GM19397 (cell line): ENCODE data around the gene MACIR.

ENCODE experiments used
- ATAC-seq: cut with Tn5 transposase; IDR thresholded peaks from one replicate; pipeline ENCODE4 v1.9.1; 2021; ENCODE audit warnings: mild to moderate bottlenecking, moderate library complexity; ENCODE audit not compliant: unreplicated experiment

MACIR gene

DNA sequence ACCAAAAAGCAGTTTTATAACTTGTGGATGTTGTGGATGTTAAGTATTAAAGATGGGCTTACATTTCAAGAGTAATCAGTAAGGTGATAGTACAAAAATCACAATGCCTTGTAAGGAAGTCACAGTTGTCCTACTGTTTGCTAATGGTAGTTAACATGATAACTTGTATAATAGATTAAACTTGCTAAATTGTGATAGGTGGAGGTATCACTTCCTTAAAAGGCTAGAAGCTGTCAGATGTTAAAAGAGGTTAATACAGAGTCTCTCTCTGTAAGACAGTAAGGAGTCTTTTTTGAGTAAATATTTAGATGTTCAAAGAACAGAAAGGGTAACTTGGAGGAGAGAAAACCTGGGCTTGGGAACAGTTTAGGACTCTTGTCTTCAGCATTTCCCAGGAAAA, 14.2 kb upstream of the MACIR start:
- no peak for ATAC-seq

DNA sequence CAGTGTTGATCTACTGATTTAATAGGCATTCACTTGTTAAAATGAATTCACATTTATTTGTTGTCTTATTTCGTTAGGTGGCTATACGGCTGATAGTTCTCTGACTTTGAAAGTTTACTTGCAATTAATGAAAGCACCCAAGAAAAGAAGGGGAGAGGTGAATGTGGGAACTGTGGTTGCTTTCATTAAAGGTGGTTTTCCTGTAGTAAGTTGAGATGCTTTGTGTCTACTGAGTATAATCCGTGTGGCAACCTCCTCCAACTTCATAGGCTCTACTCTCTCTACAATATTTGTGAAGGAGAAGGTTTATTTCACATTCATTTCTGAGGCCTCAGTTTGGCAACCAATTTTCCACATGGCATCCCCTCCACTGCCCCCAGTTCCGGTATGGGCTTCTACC, 12.8 kb upstream of the MACIR start:
- no peak for ATAC-seq

DNA sequence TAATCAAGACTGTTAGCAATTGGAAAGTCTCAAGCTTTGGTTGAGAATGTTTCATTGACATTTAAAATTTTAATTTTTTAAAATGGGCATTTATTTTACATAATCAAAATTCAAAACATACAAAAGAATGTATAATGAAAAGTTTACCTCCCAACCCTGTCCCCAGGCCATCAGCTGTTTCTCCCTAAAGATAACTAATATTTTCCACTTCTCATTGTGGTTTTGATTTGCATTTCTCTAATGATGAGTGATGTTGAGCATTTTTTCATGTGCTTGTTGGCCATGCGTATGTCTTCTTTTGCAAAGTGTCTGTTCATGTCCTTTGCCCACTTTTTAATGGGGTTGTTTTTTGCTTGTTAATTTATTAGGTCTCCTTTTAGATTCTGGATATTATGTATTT, 11.4 kb upstream of the MACIR start:
- no peak for ATAC-seq

DNA sequence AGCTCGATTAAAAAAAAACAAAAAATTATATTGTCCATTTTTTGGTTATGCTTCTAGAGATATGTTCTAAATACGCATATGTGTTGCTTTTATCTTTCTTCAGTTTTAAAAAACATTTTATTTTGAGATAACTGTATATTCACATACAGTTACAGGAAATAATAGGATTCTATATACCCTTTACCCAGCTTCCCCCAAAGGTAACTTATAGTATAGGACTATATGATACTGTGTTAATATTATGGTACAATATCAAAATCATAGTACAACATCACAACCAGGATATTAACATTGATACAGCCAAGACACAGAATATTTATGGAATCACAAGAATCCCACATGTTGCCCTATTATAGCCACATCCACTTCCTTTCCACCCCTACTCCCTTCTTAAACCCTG, 9.5 kb upstream of the MACIR start:
- no peak for ATAC-seq

DNA sequence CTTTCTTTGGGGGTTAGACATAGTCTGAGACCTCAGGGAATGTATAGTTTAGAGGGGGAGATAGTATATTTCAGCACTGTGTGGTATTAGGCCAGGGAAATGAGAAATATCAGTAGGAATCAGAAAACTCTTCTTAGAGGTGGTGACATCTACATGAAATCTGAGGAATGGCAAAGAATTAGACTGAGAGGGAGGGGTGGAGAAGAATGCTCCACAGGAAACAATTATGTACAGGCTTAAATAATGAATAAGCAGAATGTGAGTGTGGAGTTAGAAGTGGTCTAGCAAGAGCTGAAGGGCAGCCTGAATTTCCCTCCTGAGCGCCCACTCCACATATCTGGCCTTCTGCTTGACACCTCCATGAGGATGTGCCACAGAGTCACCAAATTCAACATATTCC, 3.6 kb upstream of the MACIR start:
- ATAC-seq, result no peak

DNA sequence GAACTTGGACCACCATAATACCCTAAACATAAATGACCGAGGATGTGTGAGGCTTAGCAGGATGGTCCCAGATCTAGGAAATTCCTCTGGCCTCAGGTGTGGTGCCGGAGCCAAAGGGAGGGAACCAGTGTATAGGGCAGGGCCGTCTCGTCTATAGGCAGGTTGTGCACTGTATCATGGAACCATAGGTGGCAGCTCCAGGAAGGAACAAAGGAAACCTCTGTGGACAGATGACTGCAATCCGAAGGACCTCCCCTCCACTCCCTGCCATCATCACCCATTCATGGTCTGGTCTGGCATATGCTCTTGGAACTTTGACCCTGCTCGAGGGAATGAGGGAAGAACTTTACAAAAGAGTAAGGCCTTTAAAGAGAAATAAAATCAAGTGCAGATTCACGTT, 2.9 kb upstream of the MACIR start:
- no peak for ATAC-seq

DNA sequence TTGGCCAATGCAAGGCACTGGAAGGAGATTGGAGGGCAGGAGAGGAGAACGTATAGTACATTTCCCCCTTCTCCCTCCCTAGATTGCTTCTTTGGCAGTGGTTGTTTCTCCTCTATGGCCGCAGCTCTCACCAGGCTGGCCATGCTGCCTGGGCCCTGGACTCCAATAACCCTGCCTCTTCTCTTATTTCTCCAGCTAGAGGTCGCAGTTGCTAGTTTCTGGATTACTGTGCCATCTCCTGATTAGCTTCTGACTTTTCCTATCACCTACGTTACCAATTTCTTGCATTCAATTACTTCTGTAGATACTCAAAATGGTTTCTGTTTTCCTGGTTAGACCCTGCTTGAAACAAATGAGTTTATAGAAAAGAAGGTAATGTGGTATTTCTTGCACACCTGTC, 2.4 kb upstream of the MACIR start:
- no peak for ATAC-seq

DNA sequence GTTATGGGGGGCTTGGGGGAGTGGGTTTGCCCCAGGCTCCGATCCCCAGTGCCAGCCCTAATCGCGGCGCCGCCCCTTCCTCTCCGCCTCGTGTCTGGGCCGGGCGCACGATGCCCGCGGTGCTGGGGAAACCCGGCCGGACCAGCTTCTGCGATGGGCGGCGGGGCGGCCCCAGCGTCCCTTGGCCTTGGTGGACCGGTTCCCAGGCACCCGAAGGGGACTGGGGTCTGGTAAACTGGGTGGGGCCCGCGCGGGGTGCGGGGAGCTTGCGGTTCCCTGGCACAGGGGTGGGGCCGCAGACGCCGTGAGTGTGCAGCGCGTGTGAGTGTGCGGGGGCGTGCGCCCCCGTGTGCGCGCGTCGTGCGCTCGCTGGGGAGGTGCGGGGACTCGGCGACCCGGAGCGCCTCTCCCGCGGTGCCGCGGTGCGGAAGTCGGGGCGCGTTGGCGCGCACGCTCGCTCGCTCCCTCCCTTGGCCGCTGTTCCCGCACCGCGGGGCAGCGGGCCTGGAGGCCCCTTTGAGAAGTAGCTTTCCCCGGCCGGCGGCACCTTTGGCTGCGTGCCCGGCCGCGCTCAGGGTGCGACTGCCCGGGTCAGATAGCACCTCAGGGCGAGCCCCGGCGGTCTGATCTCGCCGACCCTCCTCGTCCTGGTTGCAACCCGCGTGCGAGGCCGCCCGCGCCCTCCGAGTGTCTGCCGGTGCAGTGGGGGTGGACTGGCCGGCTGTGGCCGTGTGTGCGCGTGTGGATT, 568 bp downstream of the MACIR start:
- ATAC-seq, result peak; percentile 39

DNA sequence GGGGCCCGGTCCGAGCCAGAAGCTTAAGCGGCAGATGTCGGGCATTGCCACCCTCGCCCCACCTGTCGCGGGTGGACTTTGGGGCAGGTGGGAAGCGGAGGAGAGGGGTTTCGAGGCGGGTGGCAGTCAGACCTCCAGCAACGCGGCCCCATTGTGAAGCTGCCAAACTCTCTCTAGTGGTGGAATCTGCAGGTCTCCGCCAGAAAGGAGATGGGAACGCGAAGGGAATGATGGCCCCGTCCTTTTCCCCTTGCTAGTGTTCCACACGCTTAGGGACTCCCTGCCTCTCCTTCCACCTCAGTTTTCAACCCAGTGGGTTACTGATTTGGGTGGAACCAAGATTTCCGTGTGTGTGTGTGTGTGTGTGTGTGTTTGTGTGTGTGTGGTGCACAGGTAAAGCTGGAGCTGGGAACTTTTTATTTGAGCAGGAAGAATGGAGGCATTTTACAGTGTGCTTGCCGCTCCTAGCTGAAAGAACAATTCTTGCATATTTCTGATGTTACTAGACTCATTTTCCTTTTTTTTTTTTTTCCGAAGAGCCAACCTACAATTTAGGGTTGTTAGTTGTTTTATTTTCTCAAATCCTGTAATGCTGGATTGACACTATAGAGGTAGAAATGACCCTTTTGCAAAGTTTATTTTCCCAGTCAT, 1.3 kb downstream of the MACIR start:
- ATAC-seq, result no peak

DNA sequence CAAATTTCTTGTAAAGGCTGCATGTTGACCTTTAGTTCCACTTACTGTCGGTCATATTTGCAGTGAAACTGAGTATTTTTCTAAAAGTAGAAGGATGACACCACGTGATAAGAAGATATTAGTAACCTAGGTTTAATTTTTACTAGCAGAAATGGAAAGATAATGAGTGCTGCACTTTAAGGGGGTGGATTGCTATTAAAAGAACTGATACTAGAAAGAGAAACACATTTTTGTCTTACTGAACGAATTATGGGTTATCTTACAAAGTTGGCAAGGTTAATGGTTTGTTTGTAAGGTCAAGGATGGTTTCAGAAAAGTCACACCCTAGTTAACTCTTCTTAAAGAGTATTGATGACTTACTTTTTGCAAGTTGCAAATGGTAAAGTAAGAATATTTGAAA, 2.4 kb downstream of the MACIR start:
- ATAC-seq, result peak; percentile 20

DNA sequence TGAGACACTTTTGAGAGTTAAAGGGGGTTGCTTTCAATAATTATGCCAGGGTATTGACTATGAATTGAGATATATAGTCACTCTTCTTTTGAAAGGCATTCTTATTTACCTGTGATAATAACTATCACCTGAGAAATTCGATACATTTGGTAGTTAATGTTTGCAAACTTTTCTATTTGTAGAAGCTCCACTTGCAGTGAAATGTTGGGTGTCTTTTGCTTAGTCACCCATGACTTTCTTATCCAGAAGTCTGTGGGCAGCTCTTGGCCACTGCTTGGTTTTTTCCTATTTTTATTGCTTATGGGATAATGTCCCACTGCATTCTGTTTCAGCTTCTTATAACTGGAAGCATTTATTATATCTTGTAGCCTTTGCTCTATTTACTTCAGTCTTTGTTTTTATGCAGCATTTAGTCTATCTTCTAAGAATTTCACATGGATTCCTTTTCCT, 3.9 kb downstream of the MACIR start:
- no peak for ATAC-seq

DNA sequence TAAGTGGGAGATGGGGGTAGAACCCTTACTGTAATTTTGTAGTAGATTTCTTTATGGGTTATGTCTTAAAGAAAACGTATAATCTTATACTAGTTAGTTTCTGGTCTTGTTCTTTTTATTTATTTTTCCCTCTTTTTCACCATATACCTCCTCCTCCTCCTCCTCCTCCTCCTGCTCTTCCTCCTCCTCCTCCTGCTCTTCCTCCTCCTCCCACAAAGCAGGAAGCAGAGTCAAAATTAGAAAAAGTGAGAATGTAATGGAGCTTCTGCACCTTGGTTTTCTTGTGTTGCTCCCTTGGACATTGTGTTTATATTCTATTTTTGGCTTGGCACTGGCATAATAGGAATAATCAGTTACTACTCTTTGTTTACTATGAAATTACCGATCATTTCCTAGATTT, 4.5 kb downstream of the MACIR start:
- no peak for ATAC-seq

DNA sequence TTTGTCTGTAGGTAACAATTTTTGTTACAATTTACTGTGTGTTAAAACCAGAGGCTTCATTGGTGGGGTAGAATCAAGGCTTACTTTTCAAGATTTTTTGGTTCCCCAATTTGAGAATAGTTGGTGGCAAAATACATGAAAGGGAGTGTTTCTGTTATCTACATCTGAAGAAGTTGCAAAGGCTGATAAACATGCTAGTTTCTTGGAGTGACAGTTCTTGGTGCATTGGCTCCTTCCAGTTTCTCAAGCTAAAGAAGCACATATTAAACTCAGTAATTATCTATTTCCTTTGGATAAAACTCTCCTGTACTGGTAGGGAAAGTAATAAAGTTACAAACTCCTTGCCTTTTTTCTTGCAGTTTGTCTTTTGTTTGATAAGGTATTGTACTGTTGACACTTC, 5.9 kb downstream of the MACIR start:
- ATAC-seq, result no peak

DNA sequence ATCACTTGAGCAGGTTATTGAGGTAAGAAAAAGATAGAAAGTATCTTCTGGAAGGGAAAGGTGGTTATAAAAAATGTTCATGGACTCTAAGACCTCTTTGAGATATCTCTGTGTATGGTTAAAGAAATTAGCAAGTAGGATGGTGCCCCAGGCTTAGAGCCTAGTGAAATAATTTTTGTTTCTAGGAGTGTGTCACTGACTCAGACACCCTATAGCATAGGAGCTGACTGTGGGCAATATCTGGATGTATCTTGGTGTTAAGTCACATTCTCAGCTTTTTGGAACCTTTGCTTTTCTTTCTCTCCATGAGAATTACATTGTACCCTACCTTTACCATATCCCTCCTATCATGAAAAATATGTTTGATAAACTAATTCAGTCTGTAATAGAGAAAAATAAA, 12.0 kb downstream of the MACIR start:
- no peak for ATAC-seq

DNA sequence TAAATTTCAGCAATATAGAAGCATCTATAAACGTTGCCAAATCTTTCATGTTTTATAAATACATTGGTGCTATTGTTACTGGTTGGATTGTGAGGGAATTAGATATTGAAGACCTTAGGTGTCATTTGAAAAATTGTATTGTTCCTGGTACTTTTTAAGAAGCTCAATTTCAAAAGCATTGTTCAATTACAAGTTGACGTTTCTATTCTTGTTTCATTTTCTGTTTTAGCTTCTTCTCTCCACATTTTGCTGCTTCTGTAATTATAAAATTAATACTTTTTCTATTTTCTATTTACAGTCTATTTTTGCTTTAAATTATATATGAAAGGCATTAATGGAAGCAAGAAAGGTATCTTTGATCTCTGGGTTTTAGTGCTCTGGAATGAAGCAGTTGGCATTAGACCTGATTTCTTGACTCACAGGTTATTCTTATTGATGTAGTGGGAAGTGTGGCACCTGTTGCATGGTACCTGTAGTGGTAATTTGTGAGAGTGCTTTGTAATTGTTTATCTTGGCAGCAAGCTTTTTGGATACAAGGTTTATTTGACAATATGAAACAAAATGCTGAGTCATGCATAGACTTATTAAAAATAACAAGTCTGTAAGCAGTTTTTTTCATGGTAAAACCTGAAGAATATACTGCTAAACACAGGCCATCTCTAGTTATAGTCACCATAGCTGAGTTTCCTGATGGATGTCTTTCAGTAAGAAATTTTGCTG, 13.2 kb downstream of the MACIR start:
- no peak for ATAC-seq

DNA sequence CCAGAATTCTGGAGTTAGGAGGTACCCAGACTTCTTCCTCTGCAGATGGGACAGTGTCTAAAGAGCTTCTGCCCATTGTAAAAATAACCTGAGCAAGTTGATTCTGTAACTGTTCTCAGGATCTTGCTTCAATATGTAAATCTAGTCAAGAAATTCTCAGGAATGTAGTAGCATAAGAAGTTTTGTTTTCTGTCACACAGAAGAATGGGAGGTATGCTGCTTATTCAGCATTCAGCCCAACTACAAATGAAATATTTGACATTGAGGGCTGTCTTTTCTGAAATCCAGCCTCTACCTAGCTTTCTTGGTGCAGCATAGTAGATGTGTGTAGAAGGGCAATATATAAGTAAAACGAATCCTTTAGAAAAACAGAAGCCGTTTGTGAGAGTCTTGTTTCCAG, 13.8 kb downstream of the MACIR start:
- no peak for ATAC-seq

DNA sequence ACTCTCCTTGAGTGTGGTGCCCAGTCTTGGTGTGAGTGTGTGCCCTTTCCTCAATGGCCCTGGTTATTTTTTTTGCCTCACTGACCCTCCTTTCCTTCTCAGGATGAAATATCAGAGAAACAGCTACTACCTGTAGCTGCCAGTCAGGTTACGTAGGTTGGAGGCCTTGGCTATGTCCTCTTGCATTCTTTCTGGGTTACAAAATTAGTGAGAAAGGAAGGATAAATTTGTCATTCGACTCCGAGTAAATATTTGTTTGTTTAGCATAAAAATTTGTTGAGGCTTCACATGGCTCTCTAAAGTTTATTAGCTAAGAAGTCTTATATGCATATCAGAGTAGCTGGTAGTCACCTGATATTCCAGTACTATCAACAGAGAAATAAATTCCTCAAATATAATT, 15.4 kb downstream of the MACIR start:
- no peak for ATAC-seq

DNA sequence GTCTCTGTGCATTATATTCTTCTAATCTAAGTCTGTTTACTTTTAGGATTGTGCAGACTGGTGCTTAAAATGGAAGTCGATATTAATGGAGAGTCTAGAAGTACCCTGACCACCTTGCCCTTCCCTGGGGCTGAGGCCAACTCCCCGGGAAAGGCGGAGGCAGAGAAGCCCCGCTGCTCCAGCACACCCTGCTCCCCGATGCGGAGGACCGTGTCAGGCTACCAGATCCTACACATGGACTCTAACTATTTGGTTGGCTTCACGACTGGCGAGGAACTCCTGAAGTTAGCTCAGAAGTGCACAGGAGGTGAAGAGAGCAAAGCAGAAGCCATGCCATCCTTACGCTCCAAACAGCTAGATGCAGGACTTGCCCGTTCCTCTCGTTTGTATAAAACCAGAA, 17.3 kb downstream of the MACIR start:
- no peak for ATAC-seq

DNA sequence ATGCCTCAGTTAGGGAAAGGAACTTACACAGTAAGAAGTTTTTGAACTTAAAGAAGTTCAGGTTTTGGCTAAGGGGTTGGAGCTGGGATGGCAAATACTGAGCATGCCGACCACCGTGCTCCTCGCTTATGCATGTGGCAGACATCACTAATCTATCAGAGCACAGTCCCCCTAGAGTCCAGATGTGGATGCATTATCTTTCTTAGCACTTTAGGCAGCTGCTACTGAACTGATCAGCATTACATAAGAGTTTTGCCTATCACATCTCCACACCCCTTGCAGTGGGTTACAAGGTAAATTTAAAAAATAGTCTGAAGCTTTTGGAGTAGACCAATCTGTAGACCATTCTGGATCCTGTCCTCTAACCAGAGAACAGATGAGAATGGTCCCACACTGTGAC, 22.4 kb downstream of the MACIR start:
- ATAC-seq, result no peak

DNA sequence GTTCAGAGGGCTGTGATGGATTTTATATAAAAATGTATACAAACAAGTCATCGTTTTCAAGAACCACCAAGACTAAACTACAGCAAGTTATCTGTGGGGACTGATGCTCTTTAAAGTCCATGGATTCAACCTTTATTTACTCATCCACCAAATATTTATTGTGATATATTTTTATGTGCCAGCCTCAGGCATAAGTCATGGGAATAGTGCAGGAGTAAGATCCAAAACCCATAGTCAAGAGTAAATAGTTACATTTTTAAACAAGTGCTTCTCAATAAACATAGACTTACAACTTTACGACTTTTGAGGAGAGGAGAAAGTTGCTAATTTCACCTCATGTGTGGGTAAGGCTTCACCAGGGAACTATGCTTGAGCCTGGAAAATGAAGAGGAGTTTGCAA, 24.6 kb downstream of the MACIR start:
- no peak for ATAC-seq

DNA sequence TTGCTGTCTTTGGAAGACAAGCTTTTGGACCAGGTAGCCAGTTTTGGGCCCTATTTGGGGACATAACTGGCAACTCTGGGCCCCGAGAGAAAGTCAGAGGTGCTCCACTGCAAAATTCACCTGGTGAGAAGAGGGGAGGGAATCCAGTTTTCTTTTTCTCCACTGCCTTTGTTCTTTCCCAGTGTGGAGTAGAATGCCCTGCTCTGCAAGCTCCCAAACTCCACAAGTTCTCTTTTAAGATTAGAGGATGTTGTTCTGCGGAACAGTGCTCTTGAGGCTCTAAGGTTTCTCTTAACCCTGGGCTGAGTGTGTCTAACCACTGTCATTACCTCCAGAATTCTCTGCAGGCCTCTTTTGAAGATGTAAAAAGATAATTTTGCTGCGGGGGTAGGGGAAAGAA, 25.3 kb downstream of the MACIR start:
- no peak for ATAC-seq

DNA sequence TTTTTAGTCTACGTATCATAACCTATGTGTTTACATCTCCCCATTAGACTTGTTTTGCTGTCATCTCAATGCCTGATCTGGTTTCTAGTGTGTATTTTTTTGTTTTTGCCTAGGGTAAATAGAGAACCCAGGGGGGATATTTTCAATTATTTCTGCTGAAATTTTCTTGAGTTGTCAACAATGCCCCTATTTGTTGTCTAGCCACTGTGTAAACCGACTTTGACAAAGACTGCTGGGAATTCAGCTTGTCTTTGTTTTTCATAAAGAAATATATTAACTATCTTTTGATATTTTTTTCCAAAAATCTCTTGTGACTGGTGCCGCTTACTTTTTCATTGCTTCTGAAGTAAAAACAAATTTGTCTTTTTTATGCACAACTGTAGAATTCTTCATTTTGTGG, 28.1 kb downstream of the MACIR start:
- no peak for ATAC-seq
